Measurements from ENCODE around the gene C17orf114.
"Not testable (repeated sequence)": the region's sequence is repeated elsewhere in the genome, so short reads cannot be mapped to it uniquely, and the experiment has no call there.

Gene C17orf114

DNA sequence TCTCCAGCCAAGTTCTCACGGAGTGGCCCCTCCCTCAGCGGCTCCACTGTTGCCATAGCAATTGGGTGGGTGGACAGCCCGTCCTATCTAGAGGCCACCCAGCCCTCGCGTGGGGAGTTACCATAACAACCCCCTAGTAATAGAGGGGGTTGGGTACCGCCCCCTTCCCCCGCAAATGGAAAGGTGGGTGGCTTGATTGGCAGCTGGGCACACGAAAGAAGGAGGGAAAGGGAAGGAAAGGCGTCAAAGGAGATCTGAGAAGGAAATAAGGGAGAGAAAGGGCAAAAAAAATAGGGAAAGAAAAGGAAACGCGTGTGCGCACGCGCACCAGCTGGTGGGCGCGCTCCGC, 30.7 kb upstream of the C17orf114 start:
- TF ChIP-seq EP300 (conservative IDR thresholded peaks at IDR 0.05; ENCODE audit: poor library complexity, severe bottlenecking): peak; percentile 46
- Histone ChIP-seq H3K9ac (ENCODE audit: low read length) (peak overlapping the region; percentile 95), H2AFZ (ENCODE audit: low read depth, low read length) (peak overlapping the region; percentile 70), H3K79me2 (replicated peaks; ENCODE audit: insufficient read depth, low read length) (peaks cover 43% of the 10 kb centered on the region), H3K27ac (ENCODE audit: low read length) (peak overlapping the region; percentile 91), H3K4me3 (ENCODE audit: low read length) (peak overlapping the region; percentile 100)
- not testable (repeated sequence) for H3F3A ChIP-seq (ENCODE audit: insufficient read depth, low read length, poor library complexity, severe bottlenecking); H3K4me2 ChIP-seq (ENCODE audit: low read length); H3K9me3 ChIP-seq (ENCODE audit: low read length); H3K9me2 ChIP-seq (ENCODE audit: insufficient read depth, low read length); H3K27me3 ChIP-seq (ENCODE audit: insufficient read depth, low read depth, low read length); H3K36me3 ChIP-seq (ENCODE audit: insufficient read depth, low read length); H4K20me1 ChIP-seq (ENCODE audit: insufficient read depth)

DNA sequence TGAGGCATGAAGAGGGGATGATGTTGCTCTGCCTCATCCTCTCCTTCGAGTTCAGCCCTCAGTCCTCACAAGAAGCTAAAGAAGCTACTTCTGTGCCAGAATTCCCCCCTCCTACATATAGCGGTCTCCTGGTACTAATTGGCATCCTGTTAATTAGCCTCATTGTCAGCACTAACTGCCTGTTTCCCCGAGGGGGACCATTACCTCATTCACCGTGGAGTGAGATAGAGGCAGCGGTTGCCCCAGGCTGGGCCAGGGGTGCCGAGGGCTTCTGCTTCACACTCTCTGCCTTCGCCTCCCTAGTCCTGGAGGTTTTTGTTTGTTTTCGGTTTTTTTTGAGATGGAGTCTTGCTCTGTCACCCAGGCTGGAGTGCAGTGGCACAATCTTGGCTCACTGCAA, 25.3 kb upstream of the C17orf114 start:
- Histone ChIP-seq H3K4me3 (ENCODE audit: low read length) (no peak overlapping the region), H4K20me1 (ENCODE audit: insufficient read depth) (no peaks in the 10 kb centered on the region), H3K79me2 (replicated peaks; ENCODE audit: insufficient read depth, low read length) (no peaks in the 10 kb centered on the region), H3K27ac (ENCODE audit: low read length) (no peak overlapping the region), H3K36me3 (ENCODE audit: insufficient read depth, low read length) (no peaks in the 10 kb centered on the region), H3K4me2 (ENCODE audit: low read length) (no peak overlapping the region), H3F3A (ENCODE audit: insufficient read depth, low read length, poor library complexity, severe bottlenecking) (no peaks in the 10 kb centered on the region), H3K9me2 (ENCODE audit: insufficient read depth, low read length) (no peaks in the 10 kb centered on the region), H2AFZ (ENCODE audit: low read depth, low read length) (no peak overlapping the region), H3K27me3 (ENCODE audit: insufficient read depth, low read depth, low read length) (no peaks in the 10 kb centered on the region), H3K9ac (ENCODE audit: low read length) (no peak overlapping the region), H3K9me3 (ENCODE audit: low read length) (no peaks in the 10 kb centered on the region)
- TF ChIP-seq RAD21 (conservative IDR thresholded peaks at IDR 0.05) (no peak), TAF1 (IDR thresholded peaks at IDR 0.05; ENCODE audit: low read depth) (no peak), MXI1 (conservative IDR thresholded peaks at IDR 0.05; ENCODE audit: poor library complexity, severe bottlenecking) (no peak), EP300 (conservative IDR thresholded peaks at IDR 0.05; ENCODE audit: poor library complexity, severe bottlenecking) (no peak), EZH2 (IDR thresholded peaks at IDR 0.05; ENCODE audit: borderline replicate concordance, insufficient read depth, low read length, poor library complexity, severe bottlenecking) (no peak), POLR2AphosphoS5 (IDR thresholded peaks at IDR 0.05) (no peak), SMC3 (conservative IDR thresholded peaks at IDR 0.05; ENCODE audit: poor library complexity) (no peak)
- TF ChIP-seq, protein P1, sequence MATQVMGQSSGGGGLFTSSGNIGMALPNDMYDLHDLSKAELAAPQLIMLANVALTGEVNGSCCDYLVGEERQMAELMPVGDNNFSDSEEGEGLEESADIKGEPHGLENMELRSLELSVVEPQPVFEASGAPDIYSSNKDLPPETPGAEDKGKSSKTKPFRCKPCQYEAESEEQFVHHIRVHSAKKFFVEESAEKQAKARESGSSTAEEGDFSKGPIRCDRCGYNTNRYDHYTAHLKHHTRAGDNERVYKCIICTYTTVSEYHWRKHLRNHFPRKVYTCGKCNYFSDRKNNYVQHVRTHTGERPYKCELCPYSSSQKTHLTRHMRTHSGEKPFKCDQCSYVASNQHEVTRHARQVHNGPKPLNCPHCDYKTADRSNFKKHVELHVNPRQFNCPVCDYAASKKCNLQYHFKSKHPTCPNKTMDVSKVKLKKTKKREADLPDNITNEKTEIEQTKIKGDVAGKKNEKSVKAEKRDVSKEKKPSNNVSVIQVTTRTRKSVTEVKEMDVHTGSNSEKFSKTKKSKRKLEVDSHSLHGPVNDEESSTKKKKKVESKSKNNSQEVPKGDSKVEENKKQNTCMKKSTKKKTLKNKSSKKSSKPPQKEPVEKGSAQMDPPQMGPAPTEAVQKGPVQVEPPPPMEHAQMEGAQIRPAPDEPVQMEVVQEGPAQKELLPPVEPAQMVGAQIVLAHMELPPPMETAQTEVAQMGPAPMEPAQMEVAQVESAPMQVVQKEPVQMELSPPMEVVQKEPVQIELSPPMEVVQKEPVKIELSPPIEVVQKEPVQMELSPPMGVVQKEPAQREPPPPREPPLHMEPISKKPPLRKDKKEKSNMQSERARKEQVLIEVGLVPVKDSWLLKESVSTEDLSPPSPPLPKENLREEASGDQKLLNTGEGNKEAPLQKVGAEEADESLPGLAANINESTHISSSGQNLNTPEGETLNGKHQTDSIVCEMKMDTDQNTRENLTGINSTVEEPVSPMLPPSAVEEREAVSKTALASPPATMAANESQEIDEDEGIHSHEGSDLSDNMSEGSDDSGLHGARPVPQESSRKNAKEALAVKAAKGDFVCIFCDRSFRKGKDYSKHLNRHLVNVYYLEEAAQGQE (IDR thresholded peaks at IDR 0.05; ENCODE audit: borderline replicate concordance): no peak
- TF ChIP-seq, protein P2, sequence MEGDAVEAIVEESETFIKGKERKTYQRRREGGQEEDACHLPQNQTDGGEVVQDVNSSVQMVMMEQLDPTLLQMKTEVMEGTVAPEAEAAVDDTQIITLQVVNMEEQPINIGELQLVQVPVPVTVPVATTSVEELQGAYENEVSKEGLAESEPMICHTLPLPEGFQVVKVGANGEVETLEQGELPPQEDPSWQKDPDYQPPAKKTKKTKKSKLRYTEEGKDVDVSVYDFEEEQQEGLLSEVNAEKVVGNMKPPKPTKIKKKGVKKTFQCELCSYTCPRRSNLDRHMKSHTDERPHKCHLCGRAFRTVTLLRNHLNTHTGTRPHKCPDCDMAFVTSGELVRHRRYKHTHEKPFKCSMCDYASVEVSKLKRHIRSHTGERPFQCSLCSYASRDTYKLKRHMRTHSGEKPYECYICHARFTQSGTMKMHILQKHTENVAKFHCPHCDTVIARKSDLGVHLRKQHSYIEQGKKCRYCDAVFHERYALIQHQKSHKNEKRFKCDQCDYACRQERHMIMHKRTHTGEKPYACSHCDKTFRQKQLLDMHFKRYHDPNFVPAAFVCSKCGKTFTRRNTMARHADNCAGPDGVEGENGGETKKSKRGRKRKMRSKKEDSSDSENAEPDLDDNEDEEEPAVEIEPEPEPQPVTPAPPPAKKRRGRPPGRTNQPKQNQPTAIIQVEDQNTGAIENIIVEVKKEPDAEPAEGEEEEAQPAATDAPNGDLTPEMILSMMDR (IDR thresholded peaks at IDR 0.05; ENCODE audit: poor library complexity, severe bottlenecking): no peak

Data from neural cell (in vitro differentiated cells).